LNCAP (cell line): ENCODE data around the gene NFAT5.

Experiments used
- CTCF ChIP-seq: fragments of 450-650 bp; IDR thresholded peaks from 2 replicates; pipeline ENCODE4 v1.5.1; 2017; ENCODE audit warnings: mild to moderate bottlenecking

Gene NFAT5

GRCh38 chr16:69613378-69614154 lies 47.8 kb downstream of the NFAT5 start:
- no peak for TF ChIP-seq CTCF

GRCh38 chr16:69615528-69615927 lies 49.8 kb downstream of the NFAT5 start:
- TF ChIP-seq CTCF, result no peak

GRCh38 chr16:69616082-69616481 lies 50.3 kb downstream of the NFAT5 start:
- TF ChIP-seq CTCF, result no peak

DNA sequence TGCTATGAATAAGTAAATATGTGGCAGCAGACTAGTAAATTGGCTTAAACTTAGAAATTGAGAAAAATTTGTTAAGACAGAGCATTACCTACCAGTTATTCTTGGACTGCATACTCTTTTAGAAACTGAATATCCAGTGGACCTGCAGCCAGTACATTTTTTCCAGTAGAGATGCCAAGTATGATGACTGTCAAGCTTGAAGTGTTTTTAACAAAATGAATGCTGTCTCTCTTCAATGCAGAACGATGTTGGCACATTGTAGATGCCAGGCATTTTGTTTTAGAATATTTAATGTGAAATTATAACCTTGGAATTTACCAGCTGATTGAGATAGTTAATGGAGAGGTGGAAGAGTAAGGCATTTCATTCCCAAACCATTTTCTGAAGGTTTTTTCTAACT lies 52.5 kb downstream of the NFAT5 start:
- no peak for TF ChIP-seq CTCF

- TF ChIP-seq CTCF, result no peak
These were observed 53.0 kb downstream of the NFAT5 start for GRCh38 chr16:69618721-69619120.

DNA sequence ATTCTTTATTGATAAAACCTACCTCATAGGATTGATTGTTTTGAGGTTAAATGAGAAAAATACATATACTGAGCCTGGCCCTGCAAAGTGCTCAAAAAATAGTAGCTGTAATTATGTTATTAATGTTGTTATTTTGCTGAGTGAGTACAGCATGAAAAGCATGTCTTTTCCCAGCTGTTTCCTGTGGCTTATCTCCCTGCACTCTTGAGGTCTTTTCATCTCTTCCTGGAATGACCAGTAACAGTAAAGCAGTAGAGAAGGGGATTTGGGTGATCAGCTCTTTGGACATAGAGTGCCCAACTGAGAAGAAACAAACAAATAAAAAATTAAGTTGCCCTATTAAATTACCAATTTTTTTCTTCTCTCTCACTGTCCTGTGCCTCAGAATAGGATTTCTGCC lies 53.7 kb downstream of the NFAT5 start:
- no peak for TF ChIP-seq CTCF

GRCh38 chr16:69620573-69620972 lies 54.8 kb downstream of the NFAT5 start:
- TF ChIP-seq CTCF, result no peak

DNA sequence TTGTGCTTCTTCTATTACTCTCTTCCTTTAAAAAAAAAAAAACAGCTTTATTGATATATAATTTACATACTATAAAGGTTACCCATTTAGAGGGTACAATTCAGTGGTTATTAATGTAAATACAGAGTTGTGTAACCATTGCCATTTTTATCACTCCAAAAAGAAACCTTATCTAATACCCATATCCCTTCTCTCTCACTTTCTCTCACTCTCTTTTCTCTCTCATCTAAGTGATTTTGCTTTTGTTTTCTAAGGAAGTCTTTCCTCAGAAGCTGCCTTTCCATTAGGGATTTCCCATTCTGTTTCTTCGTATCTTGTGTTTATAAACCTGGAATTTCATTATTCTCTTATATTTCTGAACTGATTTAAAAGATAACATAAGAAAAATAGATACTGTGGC lies 55.5 kb downstream of the NFAT5 start:
- TF ChIP-seq CTCF, result no peak
